ENCODE data around the gene NIPAL4. TPM values are rescaled to one million over a fixed set of nuclear protein-coding genes. Genes with fewer than 3 reads are reported as not detected.

NIPAL4 gene
- total RNA-seq, 4 donors from 2014 or later: 13.2 to 33.7 (median 17.8) TPM

DNA sequence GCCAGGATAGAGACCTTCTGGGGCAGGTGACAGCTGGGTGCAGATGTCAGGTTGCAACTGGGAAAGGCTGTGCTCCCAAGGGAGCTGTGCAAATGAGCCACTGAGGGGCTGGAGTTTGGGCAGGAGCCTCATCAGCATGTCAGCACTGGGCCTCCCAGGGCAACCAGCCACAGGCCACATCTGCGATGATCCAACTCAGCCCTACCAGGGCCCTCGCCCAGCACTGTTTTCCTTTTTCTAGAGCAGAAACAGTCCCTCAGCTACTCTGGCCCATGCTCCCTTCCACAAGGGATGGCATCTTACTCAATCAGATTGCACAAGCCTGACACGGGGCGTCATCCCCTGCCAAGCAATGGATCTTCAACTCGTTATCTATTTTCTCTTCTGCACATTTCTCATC, 24.8 kb downstream of the NIPAL4 start:
- intact Hi-C loops (cut with DNase I): loop anchor here (10.0 kb wide), 1 partner anchor 230 kb away; no protein-coding TSS in a partner anchor
- DNase-seq: no peak
- peaks cover 0 to 22% (median 5%) of the 10 kb centered on the region in 3 donors for H3K4me1 ChIP-seq
- H3K9me3 ChIP-seq: no peaks in the 10 kb centered on the region
- H3K4me3 ChIP-seq: no peak overlapping the region
- 55 to 63% methylated on average over 5 of the region's 5 CpGs for WGBS, 2 donors
- H3K27ac ChIP-seq: peak overlapping the region in 2 of 4 donors; percentile 32 to 73
- no peaks in the 10 kb centered on the region for H3K27me3 ChIP-seq
- TF ChIP-seq, protein P1, sequence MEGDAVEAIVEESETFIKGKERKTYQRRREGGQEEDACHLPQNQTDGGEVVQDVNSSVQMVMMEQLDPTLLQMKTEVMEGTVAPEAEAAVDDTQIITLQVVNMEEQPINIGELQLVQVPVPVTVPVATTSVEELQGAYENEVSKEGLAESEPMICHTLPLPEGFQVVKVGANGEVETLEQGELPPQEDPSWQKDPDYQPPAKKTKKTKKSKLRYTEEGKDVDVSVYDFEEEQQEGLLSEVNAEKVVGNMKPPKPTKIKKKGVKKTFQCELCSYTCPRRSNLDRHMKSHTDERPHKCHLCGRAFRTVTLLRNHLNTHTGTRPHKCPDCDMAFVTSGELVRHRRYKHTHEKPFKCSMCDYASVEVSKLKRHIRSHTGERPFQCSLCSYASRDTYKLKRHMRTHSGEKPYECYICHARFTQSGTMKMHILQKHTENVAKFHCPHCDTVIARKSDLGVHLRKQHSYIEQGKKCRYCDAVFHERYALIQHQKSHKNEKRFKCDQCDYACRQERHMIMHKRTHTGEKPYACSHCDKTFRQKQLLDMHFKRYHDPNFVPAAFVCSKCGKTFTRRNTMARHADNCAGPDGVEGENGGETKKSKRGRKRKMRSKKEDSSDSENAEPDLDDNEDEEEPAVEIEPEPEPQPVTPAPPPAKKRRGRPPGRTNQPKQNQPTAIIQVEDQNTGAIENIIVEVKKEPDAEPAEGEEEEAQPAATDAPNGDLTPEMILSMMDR (IDR thresholded peaks at IDR 0.05): no peak
- TF ChIP-seq POLR2A (IDR thresholded peaks at IDR 0.05): no peak
- H3K36me3 ChIP-seq: peaks cover 0 to 79% (median 0%) of the 10 kb centered on the region in 3 donors

DNA sequence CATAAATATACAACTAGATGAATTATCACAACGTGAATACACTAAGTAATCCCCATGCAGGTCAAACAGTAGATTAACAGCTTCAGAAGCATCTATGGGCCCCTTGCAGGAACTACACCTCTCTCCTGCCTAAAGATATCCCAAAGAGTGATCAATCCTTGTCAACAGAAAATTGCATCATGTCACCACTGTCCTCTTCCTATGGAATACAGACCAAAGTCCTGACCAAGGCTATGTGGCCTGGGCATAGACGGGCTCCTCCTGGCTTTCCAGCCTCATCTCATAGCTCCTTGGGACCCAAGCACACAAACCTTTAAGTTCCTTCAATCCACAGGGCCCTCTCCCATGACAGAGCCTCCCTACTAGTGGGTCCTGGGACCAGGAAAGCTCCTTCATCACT, 25.3 kb downstream of the NIPAL4 start:
- Histone ChIP-seq H3K27me3 (no peaks in the 10 kb centered on the region), H3K4me3 (no peak overlapping the region), H3K36me3 (peaks cover 0 to 81% (median 0%) of the 10 kb centered on the region in 3 donors), H3K27ac (peak overlapping the region in 2 of 4 donors; percentile 32 to 49), H3K4me1 (peaks cover 0 to 22% (median 5%) of the 10 kb centered on the region in 3 donors), H3K9me3 (no peaks in the 10 kb centered on the region)
- TF ChIP-seq, protein P1 (IDR thresholded peaks at IDR 0.05): no peak
- TF ChIP-seq POLR2A (IDR thresholded peaks at IDR 0.05): no peak
- intact Hi-C loops (cut with DNase I): loop anchor here (10.0 kb wide), 1 partner anchor 229 kb away; no protein-coding TSS in a partner anchor
- WGBS, 2 donors: 85% methylated on average over 2 of the region's 2 CpGs
- no peak for DNase-seq

DNA sequence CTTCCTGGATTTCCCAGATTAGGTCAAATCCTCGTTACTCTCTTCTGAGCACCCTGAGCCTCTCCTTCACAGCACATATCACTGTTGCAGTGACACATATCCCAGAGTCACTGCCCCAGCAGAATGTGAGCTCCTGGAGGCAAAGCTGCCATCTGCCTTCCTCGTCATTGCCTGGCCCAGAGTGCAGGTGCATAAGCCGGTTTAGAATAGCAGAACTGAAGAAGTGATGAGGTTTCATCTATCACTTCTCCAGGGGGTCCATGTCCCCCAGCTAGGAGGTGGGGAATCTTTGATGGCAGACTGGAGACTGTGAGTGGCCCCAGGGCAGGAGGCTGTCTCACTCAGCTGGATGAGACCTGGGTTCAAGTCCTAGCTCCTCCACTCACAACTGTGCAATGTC, 25.8 kb downstream of the NIPAL4 start:
- H3K27ac ChIP-seq: peak overlapping the region in 2 of 4 donors; percentile 19 to 49

DNA sequence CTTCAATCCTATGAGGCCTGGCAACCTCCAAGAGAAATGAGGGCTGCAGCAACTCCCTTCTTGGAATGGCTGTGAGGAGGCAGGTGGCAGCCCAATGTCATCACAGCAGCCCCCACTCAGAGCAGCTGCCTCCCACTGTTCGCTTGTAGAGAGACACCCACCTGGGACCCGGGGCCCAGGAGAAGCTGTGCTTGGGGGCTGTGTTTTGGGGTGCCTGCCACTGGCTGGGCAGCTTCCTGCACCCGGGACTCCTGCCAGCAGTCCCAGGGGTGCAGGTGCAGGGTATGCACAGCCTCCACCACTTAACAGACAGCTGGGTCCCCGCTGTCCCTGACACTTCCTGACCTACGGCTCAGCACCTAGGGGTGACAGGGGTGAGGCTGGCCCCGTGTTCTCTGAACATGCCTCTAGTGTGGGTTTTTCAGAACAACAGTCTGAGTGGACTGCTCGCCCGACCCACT, 26.2 kb downstream of the NIPAL4 start:
- 57 to 75% methylated on average over 5 of the region's 8 CpGs for WGBS, 2 donors
- Histone ChIP-seq H3K4me3 (no peak overlapping the region), H3K4me1 (peaks cover 0 to 22% (median 5%) of the 10 kb centered on the region in 3 donors), H3K27me3 (no peaks in the 10 kb centered on the region), H3K27ac (peak overlapping the region in 2 of 4 donors; percentile 19 to 49), H3K36me3 (peaks cover 0 to 81% (median 0%) of the 10 kb centered on the region in 3 donors), H3K9me3 (no peaks in the 10 kb centered on the region)
- intact Hi-C loops (cut with DNase I): loop anchor here (10.0 kb wide), 1 partner anchor 229 kb away; no protein-coding TSS in a partner anchor
- no peak for DNase-seq
- TF ChIP-seq, protein P1 (IDR thresholded peaks at IDR 0.05): no peak
- no peak for TF ChIP-seq POLR2A (IDR thresholded peaks at IDR 0.05)

More for the DNA sequence above, 25.8 kb downstream of the NIPAL4 start:
- TF ChIP-seq POLR2A (IDR thresholded peaks at IDR 0.05): no peak
- Histone ChIP-seq H3K4me1 (peaks cover 0 to 22% (median 5%) of the 10 kb centered on the region in 3 donors), H3K27me3 (no peaks in the 10 kb centered on the region), H3K4me3 (no peak overlapping the region), H3K9me3 (no peaks in the 10 kb centered on the region), H3K36me3 (peaks cover 0 to 81% (median 0%) of the 10 kb centered on the region in 3 donors)
- DNase-seq: no peak
- intact Hi-C loops (cut with DNase I): loop anchor here (10.0 kb wide), 1 partner anchor 229 kb away; no protein-coding TSS in a partner anchor
- WGBS, 2 donors: 100% methylated on average over 1 to 2 of the region's 3 CpGs

DNA sequence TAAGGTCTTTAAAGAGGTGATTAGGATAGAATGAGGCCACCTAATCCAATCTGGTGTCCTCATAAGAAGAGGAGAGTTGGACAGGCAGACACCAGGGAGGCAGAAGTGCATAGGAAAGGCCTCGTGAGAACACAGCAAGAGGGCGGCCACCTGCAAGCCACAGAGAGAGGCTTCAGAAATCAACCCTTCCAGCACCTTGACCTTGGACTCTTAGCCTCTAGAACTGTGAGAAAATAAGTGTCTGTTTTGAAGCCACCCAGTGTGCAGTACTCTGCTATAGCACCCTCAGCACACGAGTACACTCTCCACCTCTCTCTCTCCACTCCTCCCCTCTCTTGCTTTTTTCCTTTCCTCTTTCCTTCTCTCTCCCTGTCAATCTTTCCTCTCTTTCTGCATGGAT, 26.8 kb downstream of the NIPAL4 start:
- no peak overlapping the region for H3K4me3 ChIP-seq
- H3K27me3 ChIP-seq: no peaks in the 10 kb centered on the region
- intact Hi-C loops (cut with DNase I): loop anchor here (10.0 kb wide), 1 partner anchor 228 kb away; no protein-coding TSS in a partner anchor
- no peak for TF ChIP-seq POLR2A (IDR thresholded peaks at IDR 0.05)
- H3K36me3 ChIP-seq: peaks cover 0 to 81% (median 0%) of the 10 kb centered on the region in 3 donors
- WGBS, 2 donors: 58 to 66% methylated on average over 3 of the region's 3 CpGs
- H3K4me1 ChIP-seq: peaks cover 0 to 22% (median 5%) of the 10 kb centered on the region in 3 donors
- H3K27ac ChIP-seq: peak overlapping the region in 1 of 4 donors; percentile 17
- no peaks in the 10 kb centered on the region for H3K9me3 ChIP-seq
- DNase-seq: no peak

DNA sequence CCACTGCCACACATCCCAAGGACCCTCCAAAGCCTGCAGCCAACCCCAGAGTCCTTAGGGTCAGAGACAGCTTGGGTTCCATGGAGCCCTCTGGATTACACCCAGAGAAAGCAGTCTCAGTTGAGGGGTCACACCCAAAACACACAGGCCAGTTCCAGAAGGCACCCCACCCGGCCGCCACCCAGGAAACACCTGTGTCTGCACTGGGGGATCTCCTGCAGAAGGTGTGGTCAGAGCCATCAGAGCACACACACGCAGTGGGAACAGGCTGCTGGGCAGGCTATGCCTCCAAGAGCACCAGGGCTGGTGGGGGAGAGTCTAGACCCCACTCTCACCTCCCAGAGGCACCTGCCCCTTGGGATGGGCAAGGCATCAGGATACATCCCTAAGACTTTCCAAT, 27.3 kb downstream of the NIPAL4 start:
- Histone ChIP-seq H3K27ac (peak overlapping the region in 1 of 4 donors; percentile 17), H3K4me3 (no peak overlapping the region), H3K36me3 (peaks cover 0 to 83% (median 0%) of the 10 kb centered on the region in 3 donors), H3K27me3 (no peaks in the 10 kb centered on the region), H3K9me3 (no peaks in the 10 kb centered on the region), H3K4me1 (peaks cover 0 to 22% (median 5%) of the 10 kb centered on the region in 3 donors)
- peak; percentile 7 for DNase-seq
- no CpG with 5 or more reads among the region's 3 CpGs for WGBS, 2 donors
- TF ChIP-seq, protein P1 (IDR thresholded peaks at IDR 0.05): no peak
- no peak for TF ChIP-seq POLR2A (IDR thresholded peaks at IDR 0.05)
- intact Hi-C loops (cut with DNase I): loop anchor here (10.0 kb wide), 1 partner anchor 227 kb away; no protein-coding TSS in a partner anchor
